GM10266 (cell line): ENCODE results near the gene PAX6.
"Not testable (repeated sequence)": the region's sequence is repeated elsewhere in the genome, so short reads cannot be mapped to it uniquely, and the experiment has no call there.

ENCODE experiments used
- DNase-seq: peaks from one replicate; pipeline ENCODE4 v3.0.0; 2012; ENCODE audit errors: extremely low spot score
- TF ChIP-seq, protein P1 (sequence below): IDR thresholded peaks from 2 replicates; pipeline ENCODE4 v1.5.1; 2012; ENCODE audit warnings: mild to moderate bottlenecking, low read depth; ENCODE audit not compliant: control insufficient read depth, insufficient read depth; ENCODE audit errors: missing control alignments

PAX6 gene

DNA sequence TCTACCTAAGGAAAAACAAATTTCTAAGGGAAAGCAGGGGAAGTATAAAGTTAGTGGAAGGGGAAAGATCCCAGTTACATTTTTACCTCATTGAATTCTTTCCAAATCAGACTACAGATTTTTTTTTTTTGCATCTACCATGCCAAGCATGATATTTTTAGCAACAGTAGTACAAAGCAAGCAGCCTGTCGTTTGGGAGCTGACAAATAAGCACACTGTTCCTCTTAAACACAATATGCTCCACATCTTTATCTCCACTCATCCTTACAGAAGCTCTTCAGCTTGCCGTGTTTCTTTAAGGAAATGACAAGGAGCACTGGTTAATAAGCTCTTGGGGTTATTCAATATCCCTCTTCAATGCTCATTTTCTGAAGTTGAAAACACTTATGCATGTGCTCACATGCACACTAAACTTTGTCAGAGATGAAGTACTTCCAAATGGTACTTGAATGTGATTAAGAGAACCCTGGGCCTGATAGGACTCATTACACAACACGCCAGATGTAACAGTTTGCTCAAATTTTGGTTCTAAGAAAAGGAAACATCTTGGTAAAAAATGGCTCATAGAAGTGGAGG lies 53.8 kb downstream of the PAX6 start:
- TF ChIP-seq, protein P1, sequence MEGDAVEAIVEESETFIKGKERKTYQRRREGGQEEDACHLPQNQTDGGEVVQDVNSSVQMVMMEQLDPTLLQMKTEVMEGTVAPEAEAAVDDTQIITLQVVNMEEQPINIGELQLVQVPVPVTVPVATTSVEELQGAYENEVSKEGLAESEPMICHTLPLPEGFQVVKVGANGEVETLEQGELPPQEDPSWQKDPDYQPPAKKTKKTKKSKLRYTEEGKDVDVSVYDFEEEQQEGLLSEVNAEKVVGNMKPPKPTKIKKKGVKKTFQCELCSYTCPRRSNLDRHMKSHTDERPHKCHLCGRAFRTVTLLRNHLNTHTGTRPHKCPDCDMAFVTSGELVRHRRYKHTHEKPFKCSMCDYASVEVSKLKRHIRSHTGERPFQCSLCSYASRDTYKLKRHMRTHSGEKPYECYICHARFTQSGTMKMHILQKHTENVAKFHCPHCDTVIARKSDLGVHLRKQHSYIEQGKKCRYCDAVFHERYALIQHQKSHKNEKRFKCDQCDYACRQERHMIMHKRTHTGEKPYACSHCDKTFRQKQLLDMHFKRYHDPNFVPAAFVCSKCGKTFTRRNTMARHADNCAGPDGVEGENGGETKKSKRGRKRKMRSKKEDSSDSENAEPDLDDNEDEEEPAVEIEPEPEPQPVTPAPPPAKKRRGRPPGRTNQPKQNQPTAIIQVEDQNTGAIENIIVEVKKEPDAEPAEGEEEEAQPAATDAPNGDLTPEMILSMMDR = no peak
- no peak for DNase-seq

DNA sequence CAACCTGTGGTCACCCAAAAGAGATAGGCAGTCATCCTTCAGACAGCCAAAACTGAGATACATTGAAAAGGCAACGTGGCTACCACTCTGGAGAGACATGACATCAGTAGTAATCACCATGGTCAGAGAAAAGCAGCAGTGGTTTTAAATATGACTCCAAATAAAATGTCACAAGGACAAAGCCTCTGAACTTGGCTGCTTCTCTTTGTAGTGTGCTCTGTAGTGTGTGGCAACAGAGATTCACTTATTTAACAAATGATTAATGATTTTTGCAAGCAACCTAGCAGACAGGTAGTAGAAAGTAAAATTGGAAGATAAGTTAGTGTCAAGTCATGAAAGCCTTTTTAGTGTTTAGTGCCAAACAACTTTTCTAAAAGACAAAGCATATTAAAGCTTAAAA lies 63.5 kb downstream of the PAX6 start:
- TF ChIP-seq, protein P1 = no peak
- DNase-seq = no peak

- DNase-seq = not testable (repeated sequence)
Observed at GRCh38 chr11:31740731-31741368, 70.3 kb downstream of the PAX6 start.

- no peak for DNase-seq
- TF ChIP-seq, protein P1 = no peak
Observed at GRCh38 chr11:31740131-31740530, 71.0 kb downstream of the PAX6 start.
